Measurements from ENCODE around the gene ZNF827. TPM values are rescaled to one million over a fixed set of nuclear protein-coding genes. Genes with fewer than 3 reads are reported as not detected.

ZNF827 gene
- total and polyA plus RNA-seq, 9 of the 15 experiments (the other 6 are each of a cell fraction or from before 2014, with no cell fraction given), result 0.07 to 0.40 TPM; not detected in 7

GRCh38 chr4:145822581-145822980 lies 116.0 kb downstream of the ZNF827 start (continued):
- TF ChIP-seq POLR2H (tag; IDR thresholded peaks at IDR 0.05; ENCODE audit: low read depth), result no peak
- TF ChIP-seq ZFP30 (CRISPR knock-in tag; IDR thresholded peaks at IDR 0.05; ENCODE audit: borderline replicate concordance), result no peak

GRCh38 chr4:145822181-145822580 lies 116.4 kb downstream of the ZNF827 start:
- Histone ChIP-seq H3K9me1 (ENCODE audit: control insufficient read depth, insufficient read depth, low read length) (no peaks in the 10 kb centered on the region), H3K9me3 (replicated peaks; ENCODE audit: control insufficient read depth, insufficient read depth, low read depth, low read length) (no peaks in the 10 kb centered on the region), H4K20me1 (replicated peaks; ENCODE audit: control insufficient read depth, insufficient read depth, low read length) (no peaks in the 10 kb centered on the region), H3K4me3 (no peak overlapping the region), H3K36me3 (ENCODE audit: control insufficient read depth, insufficient read depth, low read length) (no peaks in the 10 kb centered on the region), H3K79me2 (ENCODE audit: control insufficient read depth, insufficient read depth, low read length) (no peaks in the 10 kb centered on the region), H3K27me3 (ENCODE audit: control insufficient read depth in 2 of 2, insufficient read depth in 2 of 2, low read length in 2 of 2) (peaks cover 4 to 21% of the 10 kb centered on the region in 2 experiments; a peak in 4 of 5 replicates), H3K4me1 (replicated peaks in 1 of 2; ENCODE audit: control insufficient read depth in 2 of 2, insufficient read depth in 2 of 2, low read length in 2 of 2) (no peaks in the 10 kb centered on the region), H2AFZ (ENCODE audit: low read depth, low read length) (no peak overlapping the region), H3K27ac (ENCODE audit: extremely low read depth, low read depth, low read length) (no peak overlapping the region), H3K9ac (ENCODE audit: insufficient read depth in 1 of 2, low read depth in 2 of 2, low read length in 2 of 2) (no peak overlapping the region), H3K4me2 (ENCODE audit: insufficient read depth, low read length) (no peak overlapping the region)
- FAIRE-seq (no peak), ATAC-seq (no peak), DNase-seq (ENCODE audit: extremely low read depth in 1 of 4, low spot score in 3 of 4) (no peak)
- WGBS (ENCODE audit: insufficient coverage, low coverage, missing lambda C conversion rate), result 0% methylated on average over 3 of the region's 3 CpGs
- TF ChIP-seq, protein P1, sequence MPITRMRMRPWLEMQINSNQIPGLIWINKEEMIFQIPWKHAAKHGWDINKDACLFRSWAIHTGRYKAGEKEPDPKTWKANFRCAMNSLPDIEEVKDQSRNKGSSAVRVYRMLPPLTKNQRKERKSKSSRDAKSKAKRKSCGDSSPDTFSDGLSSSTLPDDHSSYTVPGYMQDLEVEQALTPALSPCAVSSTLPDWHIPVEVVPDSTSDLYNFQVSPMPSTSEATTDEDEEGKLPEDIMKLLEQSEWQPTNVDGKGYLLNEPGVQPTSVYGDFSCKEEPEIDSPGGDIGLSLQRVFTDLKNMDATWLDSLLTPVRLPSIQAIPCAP (CRISPR knock-in tag; IDR thresholded peaks at IDR 0.05; ENCODE audit: borderline replicate concordance), result no peak
- TF ChIP-seq, protein P2, sequence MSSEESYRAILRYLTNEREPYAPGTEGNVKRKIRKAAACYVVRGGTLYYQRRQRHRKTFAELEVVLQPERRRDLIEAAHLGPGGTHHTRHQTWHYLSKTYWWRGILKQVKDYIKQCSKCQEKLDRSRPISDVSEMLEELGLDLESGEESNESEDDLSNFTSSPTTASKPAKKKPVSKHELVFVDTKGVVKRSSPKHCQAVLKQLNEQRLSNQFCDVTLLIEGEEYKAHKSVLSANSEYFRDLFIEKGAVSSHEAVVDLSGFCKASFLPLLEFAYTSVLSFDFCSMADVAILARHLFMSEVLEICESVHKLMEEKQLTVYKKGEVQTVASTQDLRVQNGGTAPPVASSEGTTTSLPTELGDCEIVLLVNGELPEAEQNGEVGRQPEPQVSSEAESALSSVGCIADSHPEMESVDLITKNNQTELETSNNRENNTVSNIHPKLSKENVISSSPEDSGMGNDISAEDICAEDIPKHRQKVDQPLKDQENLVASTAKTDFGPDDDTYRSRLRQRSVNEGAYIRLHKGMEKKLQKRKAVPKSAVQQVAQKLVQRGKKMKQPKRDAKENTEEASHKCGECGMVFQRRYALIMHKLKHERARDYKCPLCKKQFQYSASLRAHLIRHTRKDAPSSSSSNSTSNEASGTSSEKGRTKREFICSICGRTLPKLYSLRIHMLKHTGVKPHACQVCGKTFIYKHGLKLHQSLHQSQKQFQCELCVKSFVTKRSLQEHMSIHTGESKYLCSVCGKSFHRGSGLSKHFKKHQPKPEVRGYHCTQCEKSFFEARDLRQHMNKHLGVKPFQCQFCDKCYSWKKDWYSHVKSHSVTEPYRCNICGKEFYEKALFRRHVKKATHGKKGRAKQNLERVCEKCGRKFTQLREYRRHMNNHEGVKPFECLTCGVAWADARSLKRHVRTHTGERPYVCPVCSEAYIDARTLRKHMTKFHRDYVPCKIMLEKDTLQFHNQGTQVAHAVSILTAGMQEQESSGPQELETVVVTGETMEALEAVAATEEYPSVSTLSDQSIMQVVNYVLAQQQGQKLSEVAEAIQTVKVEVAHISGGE (CRISPR knock-in tag; IDR thresholded peaks at IDR 0.05), result no peak
- no peak for TF ChIP-seq ZEB2 (IDR thresholded peaks at IDR 0.05)
- intact Hi-C loops (cut with micrococcal nuclease), result loop anchor here (5.0 kb wide), 1 partner anchor 455 kb away; no protein-coding TSS in a partner anchor
- in situ Hi-C loops (cut with MboI), result no loop called here
- BruUV-seq (replicated peaks), result no TSS peak
- ChIA-PET POLR2A (no interaction called here), CTCF (ENCODE audit: low intra/inter-chr PET ratio) (no interaction called here)

Measured in K562 (cell line).